GM04504 (cell line): ENCODE results near the gene TRPV2.
"Not testable (repeated sequence)": the region's sequence is repeated elsewhere in the genome, so short reads cannot be mapped to it uniquely, and the experiment has no call there.

Source experiments
- DNase-seq: peaks from one replicate; pipeline ENCODE4 v3.0.0-alpha.2; 2012; ENCODE audit warnings: low read depth

The TRPV2 gene, protein sequence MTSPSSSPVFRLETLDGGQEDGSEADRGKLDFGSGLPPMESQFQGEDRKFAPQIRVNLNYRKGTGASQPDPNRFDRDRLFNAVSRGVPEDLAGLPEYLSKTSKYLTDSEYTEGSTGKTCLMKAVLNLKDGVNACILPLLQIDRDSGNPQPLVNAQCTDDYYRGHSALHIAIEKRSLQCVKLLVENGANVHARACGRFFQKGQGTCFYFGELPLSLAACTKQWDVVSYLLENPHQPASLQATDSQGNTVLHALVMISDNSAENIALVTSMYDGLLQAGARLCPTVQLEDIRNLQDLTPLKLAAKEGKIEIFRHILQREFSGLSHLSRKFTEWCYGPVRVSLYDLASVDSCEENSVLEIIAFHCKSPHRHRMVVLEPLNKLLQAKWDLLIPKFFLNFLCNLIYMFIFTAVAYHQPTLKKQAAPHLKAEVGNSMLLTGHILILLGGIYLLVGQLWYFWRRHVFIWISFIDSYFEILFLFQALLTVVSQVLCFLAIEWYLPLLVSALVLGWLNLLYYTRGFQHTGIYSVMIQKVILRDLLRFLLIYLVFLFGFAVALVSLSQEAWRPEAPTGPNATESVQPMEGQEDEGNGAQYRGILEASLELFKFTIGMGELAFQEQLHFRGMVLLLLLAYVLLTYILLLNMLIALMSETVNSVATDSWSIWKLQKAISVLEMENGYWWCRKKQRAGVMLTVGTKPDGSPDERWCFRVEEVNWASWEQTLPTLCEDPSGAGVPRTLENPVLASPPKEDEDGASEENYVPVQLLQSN

DNA sequence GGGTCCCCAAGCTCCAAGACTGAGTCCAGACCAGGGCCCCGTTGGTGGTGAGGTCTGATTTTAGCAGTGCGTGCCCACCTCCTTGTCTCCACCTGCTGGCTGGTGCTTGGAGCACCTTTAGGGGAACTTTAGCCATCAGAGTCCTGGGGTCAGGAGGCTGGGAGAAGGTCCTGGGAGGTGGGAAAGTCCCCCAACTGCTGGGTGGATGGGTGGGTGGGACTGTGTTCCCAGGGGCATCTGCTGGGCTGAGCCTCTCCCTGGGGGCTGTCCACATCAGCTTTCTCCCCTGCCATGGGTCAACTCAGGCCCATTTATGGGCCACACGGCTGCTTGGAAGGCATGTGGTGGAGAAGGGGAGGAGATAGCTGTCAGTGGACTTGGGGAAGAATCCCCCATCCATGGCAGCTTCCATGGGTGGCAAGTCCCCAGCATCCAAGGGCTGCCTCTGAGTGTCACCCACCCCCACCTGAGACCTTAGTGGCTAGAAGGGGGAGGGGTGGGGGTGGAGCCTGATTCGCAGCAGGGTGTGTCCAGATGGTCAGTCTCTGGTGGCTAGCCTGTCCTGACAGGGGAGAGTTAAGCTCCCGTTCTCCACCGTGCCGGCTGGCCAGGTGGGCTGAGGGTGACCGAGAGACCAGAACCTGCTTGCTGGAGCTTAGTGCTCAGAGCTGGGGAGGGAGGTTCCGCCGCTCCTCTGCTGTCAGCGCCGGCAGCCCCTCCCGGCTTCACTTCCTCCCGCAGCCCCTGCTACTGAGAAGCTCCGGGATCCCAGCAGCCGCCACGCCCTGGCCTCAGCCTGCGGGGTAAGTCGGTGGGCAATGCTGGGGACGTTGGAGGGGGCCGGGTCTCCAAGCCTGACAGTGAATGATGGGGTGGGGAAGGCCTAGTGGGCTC, at the start of gene TRPV2:
Gene TRPV2 (plus strand): TSS at position 541 of the 894 bp plus-strand sequence. CDS start 2,098 bp downstream, outside the sequence.
- no peak for DNase-seq

DNA sequence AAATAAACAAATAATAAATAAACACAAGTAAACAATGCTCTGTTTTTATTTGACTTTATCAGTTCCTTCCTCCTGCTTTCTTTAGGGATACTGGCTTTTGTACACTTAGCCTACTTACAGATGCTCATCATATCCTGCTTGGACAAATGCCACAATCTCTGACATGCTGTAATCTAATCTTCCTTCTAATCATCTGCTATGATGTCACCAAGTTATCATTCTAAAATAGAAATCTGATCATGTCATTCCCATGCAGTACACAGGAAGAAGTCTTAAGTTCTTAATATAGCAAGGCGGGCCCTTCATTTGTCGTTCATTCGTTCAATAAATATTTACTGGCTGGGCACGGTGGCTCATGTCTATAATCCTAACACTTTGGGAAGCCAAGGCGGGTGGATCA, 43.6 kb upstream of the TRPV2 start:
- DNase-seq = peak; percentile 30

DNA sequence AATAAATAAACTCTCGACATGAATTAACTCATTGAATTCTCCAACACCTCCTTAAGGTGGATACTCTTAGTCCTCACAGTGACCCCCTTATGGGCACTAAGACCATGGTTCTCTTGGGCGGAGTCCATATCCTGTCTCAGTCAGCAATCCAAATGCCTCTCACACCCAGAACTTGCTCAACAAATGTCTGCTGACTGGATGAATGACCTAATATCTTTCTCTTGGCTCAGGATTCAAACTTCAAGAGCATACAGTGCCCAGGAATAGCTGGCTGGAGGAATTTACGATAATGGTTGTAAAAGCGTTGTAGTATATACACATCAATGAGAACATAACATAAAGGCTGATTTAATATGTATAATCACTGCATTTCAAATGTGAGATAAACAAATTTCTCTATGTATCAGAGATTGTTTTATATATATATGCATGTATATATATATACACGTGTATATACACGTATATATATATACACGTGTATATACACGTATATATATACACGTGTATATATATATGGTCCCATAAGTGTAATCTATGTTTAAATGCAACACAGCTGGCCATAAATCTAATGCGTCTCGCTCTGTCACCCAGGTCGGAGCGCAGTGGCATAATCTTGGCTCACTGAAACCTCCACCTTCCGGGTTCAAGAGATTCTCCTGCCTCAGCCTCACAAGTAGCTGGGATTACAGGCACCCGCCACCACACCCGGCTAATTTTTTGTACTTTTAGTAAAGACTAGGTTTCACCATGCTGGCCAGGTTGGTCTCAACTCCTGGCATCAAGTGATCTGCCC, 41.0 kb upstream of the TRPV2 start:
- peak; percentile 35 for DNase-seq

DNA sequence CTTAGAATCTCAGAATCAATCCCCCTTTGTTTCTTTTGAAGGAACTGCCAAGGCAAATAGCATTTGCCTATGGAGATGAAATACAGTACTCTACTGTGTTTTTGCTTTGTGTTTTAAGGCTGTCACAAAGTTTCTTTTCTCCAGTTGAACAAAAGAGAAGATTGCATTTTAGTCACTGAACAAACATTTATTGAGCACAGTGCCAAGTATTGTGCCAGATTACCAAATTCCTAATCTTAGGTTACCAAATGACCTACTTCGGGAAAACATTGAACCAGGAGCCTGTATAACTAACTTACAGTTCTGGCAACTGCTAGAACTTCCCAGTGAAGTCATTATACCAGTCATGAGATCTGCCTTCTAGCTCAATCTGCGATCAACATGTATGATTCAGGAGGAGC, 37.4 kb upstream of the TRPV2 start:
- DNase-seq = peak; percentile 27

DNA sequence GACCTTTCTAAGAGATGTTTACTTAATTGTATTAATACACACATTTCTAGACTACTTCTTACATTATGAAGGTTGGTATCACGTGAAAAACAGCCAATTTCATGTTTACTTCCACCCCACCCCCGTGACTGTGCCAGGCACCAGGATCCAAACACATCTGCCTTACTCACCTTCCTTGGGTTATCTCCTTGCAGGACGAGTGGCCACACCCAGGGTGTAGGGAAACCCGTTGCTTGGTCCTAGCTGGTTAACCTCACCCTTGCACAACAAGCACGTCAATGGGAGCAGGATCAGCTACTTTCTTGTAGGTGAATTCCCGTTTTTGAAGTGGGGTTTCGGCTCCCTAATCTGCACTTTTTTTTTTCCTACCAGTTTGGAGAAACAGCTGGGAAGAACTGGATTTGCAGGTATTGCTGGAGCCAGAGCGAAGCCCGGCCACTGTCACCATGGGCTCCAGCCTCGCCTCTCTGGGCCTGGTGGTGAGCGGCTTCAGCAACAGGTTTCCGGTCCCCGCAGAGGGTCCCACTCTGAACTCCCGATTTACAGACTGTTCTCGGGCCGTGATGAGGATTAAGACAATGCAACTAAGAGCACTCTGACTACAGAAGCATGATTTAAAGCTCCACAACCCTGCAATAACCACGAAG, 36.6 kb upstream of the TRPV2 start:
- no peak for DNase-seq

DNA sequence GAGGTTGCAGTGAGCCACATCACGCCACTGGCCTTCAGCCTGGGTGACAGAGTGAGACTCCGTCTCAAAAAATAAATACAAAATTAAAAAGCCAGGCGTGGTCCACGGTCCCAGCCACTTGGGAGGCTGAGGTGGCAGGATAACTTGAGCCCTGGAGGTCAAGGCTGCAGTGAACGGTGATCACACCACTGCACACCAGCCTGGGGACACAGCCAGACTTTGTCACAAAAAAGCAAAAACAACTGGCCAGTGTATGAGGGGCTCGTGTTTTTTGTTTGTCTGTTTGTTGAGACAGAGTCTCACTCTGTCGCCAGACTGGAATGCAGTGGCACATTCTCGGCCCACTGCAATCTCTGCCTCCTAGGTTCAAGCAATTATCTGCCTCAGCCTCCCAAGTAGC, 35.7 kb upstream of the TRPV2 start:
- no peak for DNase-seq

DNA sequence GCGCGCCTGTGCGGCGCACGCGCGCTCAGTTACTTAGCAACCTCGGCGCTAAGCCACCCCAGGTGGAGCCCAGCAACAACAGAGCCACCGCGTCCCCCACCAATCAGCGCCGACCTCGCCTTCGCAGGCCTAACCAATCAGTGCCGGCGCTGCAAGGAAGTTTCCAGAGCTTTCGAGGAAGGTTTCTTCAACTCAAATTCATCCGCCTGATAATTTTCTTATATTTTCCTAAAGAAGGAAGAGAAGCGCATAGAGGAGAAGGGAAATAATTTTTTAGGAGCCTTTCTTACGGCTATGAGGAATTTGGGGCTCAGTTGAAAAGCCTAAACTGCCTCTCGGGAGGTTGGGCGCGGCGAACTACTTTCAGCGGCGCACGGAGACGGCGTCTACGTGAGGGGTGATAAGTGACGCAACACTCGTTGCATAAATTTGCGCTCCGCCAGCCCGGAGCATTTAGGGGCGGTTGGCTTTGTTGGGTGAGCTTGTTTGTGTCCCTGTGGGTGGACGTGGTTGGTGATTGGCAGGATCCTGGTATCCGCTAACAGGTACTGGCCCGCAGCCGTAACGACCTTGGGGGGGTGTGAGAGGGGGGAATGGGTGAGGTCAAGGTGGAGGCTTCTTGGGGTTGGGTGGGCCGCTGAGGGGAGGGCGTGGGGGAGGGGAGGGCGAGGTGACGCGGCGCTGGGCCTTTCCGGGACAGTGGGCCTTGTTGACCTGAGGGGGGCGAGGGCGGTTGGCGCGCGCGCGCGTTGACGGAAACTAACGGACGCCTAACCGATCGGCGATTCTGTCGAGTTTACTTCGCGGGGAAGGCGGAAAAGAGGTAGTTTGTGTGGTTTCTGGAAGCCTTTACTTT, 34.5 kb upstream of the TRPV2 start, which contains the start of gene UBB:
Gene UBB (plus strand): TSS at position 452 of the 856 bp plus-strand sequence. CDS start 817 bp downstream, outside the sequence.
- DNase-seq = peak; percentile 93

DNA sequence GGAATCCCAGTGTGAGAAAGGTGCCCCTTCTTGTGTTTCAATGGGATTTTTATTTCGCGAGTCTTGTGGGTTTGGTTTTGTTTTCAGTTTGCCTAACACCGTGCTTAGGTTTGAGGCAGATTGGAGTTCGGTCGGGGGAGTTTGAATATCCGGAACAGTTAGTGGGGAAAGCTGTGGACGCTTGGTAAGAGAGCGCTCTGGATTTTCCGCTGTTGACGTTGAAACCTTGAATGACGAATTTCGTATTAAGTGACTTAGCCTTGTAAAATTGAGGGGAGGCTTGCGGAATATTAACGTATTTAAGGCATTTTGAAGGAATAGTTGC, 33.9 kb upstream of the TRPV2 start:
- no peak for DNase-seq

DNA sequence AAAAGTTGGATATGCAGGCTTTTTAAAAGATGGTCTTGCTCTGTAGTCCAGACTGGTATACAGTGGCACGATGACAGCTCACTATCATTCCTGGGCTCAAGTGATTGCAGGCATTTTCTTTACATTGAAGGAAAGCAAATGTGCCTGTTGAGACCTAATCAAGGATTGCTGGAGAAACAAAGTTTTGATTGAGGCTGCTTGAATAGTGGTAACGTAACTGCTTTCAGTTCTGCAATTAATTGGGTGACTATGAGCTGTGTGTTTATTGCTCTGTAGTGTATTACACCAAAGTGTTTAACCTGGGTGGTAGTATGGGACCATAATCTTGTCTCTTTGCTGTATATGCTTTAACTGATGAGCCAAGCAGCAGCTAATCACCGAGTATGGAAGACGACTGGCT, 32.2 kb upstream of the TRPV2 start:
- no peak for DNase-seq

DNA sequence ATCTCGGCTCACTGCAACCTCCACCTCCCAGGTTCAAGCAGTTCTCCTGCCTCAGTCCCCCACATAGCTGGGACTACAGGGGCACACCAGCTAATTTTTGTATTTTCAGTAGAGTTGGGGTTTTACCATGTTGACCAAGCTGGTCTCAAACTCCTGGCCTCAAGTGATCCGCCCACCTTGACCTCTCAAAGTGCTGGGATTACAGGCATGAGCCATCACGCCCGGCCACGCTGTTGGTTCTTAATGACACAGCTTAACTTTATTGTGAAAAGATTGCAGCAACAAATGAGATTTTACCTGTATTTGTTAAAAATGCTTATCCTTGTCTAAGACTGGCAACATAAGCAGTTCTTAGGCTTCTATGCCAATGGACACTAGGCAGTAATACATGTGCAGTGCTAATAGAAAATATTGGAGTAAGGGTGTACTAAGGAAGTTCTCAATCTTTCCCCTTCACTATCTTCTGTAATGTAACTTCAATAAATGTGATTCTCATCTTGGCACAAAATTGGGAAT, 31.5 kb upstream of the TRPV2 start:
- no peak for DNase-seq

DNA sequence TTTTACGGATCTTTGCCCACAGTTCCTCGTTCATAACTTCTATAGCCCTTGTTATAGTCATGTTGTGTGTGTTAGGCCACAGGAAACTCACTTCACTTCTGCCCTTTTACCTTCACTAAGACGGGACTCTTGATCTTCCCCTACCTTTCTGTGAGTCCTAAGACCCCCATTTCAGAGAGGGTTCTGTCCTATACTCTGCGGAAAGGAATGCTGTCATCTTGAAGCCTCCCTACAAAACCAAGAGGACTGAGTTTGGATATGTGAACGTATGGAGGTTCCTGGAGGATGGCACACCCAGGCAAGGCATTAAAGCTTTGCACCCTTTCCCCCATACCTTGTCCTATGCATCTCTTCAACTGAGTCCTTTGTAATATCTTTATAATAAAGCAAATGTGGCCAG, 30.8 kb upstream of the TRPV2 start:
- DNase-seq = no peak

DNA sequence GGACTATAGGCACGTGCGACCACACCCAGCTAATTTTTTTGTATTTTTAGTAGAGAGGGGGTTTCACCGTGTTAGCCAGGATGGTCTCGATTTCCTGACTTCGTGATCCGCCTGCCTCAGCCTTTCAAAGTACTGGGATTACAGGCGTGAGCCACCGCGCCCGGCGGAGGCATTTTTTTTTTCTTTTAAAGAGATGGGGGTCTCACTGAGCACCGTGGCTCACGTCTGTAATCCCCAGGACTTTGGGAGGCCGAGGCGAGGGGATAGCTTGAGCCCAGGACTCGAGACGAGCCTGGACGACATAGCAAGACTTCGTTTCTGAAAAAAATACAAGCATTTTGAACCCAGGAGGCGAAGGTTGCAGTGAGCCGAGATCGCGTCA, 29.3 kb upstream of the TRPV2 start:
- not testable (repeated sequence) for DNase-seq

DNA sequence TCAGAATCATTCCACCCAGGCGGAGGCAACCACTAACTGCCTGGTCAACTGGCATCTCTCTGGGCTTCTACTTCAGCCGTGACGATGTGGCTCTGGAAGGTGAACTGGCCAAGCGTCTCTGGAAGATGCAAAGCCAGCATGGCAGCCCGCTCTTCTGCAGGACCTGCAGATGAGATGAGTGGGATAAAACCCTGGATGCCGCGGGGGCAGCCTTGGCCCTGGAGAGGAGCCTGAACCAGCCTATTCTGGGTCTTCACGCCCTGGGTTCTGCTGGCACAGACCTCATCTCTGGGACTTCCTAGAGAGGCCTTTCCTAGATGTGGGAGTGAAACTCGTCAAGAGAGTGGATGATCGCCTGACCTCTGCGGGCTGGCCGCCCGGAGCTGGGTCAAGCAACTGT, 23.9 kb upstream of the TRPV2 start:
- DNase-seq = no peak

DNA sequence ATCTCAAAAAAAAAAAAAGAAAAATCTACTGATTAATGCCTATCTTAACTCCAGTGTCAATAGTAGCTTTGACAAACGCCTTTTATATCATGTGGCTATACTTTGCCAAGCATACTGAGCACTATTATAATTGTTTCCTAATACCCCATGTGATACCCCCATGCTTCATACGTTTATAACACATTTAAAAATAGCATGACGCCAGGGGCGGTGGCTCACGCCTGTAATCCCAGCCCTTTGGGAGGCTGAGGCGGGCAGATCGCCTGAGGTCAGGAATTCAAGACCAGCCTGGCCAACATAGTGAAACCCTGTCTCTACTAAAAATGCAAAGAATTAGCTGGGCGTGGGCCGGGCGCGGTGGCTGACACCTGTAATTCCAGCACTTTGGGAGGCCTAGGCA, 22.9 kb upstream of the TRPV2 start:
- not testable (repeated sequence) for DNase-seq

DNA sequence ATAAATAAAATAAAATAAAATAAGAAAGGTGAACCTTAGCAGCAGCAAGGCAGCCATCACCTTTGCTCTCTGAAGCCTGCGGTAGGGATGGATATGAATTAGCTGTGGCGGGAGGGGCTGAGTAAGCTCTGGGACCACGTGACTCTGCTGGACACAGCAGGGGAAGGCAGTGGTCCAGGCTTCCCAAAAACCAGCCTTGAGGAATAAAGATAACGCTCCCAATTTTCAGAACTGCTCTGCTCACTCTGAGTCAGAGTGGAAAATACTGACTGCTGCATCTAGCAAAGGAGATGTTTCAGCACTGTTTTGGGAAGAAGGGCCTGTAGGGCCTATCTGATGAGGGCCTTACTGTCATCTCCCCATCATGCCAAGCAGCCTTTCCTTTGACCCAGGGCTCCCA, 19.5 kb upstream of the TRPV2 start:
- DNase-seq = not testable (repeated sequence)

DNA sequence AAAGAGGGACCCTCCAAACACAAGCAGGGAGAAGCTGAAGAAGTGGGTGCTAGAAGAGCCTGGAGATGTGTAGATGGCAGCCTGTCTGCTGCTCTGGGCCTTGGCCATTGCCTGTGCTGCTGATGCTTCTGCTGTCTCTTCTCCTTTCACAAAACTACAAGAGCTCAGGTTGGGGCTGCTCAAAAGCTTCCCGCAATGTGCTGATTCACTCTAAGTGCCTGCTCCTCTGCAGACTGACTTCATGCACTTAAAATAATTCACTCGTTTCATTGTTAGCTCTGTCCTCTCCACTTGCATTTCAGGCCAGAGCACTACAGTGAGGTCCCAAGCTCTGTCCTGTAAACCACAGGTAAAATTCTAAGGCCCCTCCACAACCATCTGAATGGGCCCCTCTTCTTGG, 18.7 kb upstream of the TRPV2 start:
- not testable (repeated sequence) for DNase-seq

DNA sequence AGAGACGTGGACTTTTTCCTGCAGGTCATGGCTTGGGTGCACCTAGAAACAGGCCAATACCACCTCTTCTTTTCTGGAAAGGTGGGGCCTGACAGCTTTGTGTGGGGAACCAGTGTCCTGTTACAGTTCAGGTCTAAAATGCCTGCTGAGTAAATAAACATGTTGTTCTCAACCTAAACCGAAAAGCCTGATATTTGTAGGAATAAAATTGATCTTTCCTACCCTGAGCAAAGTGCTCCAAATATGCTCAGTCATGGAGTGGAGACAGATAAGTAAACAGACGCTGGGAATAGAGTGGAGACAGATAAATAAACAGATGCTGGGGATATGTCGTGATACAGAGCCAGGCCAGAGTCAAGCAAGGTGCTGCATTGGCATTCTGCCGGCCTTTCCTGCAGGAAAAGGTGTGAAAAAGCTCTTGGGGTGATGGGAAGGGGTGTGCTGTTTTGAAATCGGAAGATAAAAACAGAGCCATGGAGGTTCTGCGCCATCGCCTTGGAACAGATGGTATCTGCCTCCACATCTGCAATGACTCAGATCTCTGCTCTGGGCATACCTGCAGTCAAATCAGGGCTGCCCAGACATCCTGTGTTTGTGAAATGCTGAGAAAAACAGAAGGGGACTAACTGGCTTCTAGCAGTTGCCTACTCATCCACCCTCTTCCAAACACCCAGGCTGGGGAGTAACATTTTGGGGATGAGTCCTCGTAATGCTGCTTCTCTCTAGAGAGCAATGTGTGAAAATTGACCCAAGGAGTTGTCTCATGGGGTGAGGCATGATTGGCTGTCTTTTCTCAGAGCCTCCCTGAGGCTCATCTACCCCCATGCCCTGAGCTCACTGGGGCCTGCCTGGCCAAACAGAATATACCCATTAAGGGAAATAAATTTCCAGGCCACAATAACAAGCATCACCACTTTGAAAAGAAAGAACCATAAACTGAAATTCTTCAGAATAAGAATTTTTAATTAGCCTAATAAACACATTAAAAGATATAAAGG, 16.8 kb upstream of the TRPV2 start:
- DNase-seq = no peak

DNA sequence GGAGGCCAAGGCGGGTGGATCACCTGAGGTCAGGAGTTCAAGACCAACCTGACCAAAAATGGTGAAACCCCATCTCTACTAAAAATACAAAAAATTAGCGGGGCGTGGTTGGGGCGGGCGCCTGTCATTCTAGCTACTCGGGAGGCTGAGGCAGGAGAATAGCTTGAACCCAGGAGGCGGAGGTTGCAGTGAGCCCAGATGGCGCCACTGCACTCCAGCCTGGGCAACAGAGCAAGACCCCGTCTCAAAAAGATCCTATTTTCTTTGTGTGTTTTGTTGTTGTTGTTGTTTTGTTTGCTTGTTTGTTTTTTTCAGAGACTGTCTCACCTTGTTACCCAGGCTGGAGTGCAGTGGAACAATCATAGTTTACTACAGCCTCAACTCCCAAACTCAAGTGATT, 11.5 kb upstream of the TRPV2 start:
- not testable (repeated sequence) for DNase-seq
